Activated T-cell treated with anti-CD3 and anti-CD28 coated beads, Interleukin-2, amount 50 U/mL, for 24 hours (primary cell): ENCODE results near the gene ENPP6.
A peak's percentile ranks its signal among the peaks of the same experiment; 100 is the strongest.

ENCODE experiments used
- DNase-seq: peaks from one replicate; pipeline ENCODE4 v3.0.0-alpha.2; 2020
- H3K27ac Mint-ChIP-seq: 2 replicates; pipeline ENCODE4 v1.8.0; 2020; ENCODE audit warnings: mild to moderate bottlenecking, mixed read lengths
- H3K27me3 Mint-ChIP-seq: 2 replicates; pipeline ENCODE4 v1.8.0; 2020; ENCODE audit warnings: mixed read lengths
- H3K36me3 Mint-ChIP-seq: 2 replicates; pipeline ENCODE4 v1.8.0; 2020; ENCODE audit warnings: low read depth, mixed read lengths
- H3K4me1 Mint-ChIP-seq: 2 replicates; pipeline ENCODE4 v1.8.0; 2020; ENCODE audit warnings: low read depth, mixed read lengths
- H3K4me3 Mint-ChIP-seq: 2 replicates; pipeline ENCODE4 v1.8.0; 2020; ENCODE audit warnings: mild to moderate bottlenecking, moderate library complexity, mixed read lengths
- H3K9me3 Mint-ChIP-seq: 2 replicates; pipeline ENCODE4 v1.8.0; 2020; ENCODE audit warnings: mixed read lengths

ENPP6 gene

DNA sequence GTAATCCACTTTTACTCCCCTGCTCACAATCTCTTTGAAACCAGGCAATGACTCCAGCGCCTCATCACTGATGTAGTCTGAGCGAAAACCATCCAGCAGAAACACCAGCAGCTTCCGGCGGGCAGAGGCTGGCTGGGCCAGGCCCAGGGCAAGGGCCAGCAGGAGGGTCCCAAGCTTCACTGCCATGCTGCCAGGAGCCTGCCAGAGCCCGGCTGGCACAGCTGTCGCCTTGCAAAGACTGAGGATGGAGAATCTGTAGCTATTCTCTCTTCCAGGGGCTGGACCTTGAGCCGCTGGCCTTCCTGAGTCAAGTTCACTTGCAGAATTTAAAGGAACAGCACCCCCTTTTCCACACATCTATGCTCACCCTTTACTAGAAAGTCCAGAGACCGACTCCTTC is at the start of gene ENPP6:
TSS of gene ENPP6 (minus strand) at position 240 of the 400 bp plus-strand sequence. CDS start at position 186, 54 bp downstream.
- Mint-ChIP-seq H3K27ac (no peak within 1 kb of the TSS), H3K36me3 (no peaks in the 10 kb centered on the region), H3K9me3 (peaks cover 5% of the 10 kb centered on the region), H3K27me3 (peaks cover 28% of the 10 kb centered on the region), H3K4me3 (no peak within 1 kb of the TSS), H3K4me1 (no peaks in the 10 kb centered on the region)
- no peak for DNase-seq

- no peak for DNase-seq
- peak overlapping the region; percentile 97 for H3K27ac Mint-ChIP-seq
- no peaks in the 10 kb centered on the region for H3K27me3 Mint-ChIP-seq
- peaks cover 72% of the 10 kb centered on the region for H3K4me1 Mint-ChIP-seq
- H3K36me3 Mint-ChIP-seq = no peaks in the 10 kb centered on the region
- H3K4me3 Mint-ChIP-seq = peak overlapping the region; percentile 76
- H3K9me3 Mint-ChIP-seq = no peaks in the 10 kb centered on the region
Measured at GRCh38 chr4:184267206-184267608, 49.5 kb upstream of the ENPP6 start.

GRCh38 chr4:184265546-184266351 is 48.1 kb upstream of the ENPP6 start:
- Mint-ChIP-seq H3K9me3 (no peaks in the 10 kb centered on the region), H3K4me3 (peak overlapping the region; percentile 57), H3K27ac (peak overlapping the region; percentile 79), H3K36me3 (no peaks in the 10 kb centered on the region), H3K27me3 (no peaks in the 10 kb centered on the region), H3K4me1 (peaks cover 72% of the 10 kb centered on the region)
- no peak for DNase-seq

- no peaks in the 10 kb centered on the region for H3K27me3 Mint-ChIP-seq
- DNase-seq = peak; percentile 94
- peak overlapping the region; percentile 20 for H3K27ac Mint-ChIP-seq
- H3K4me3 Mint-ChIP-seq = no peak overlapping the region
- peaks cover 56% of the 10 kb centered on the region for H3K4me1 Mint-ChIP-seq
- no peaks in the 10 kb centered on the region for H3K9me3 Mint-ChIP-seq
- no peaks in the 10 kb centered on the region for H3K36me3 Mint-ChIP-seq
Measured at GRCh38 chr4:184263910-184264732, 46.4 kb upstream of the ENPP6 start.

DNA sequence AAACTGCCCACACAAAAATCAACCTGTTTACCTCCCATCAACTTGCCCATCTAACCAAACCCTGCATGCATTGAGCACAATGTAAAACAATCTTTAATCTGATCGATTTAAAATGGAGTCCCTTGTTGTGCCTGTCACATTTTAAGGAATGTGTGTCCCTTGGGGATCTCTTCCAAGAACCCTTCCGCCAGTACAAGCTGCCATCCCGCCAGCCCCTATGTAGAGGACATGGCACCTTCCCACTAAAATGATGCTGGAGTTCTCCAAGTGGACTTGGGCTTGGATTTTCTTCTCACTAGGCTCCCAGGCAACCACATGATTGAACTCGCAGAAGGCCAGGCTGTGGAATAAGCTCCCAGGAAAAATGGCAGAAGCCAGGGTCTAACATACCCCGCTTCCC is 45.8 kb upstream of the ENPP6 start:
- H3K4me3 Mint-ChIP-seq = no peak overlapping the region
- no peaks in the 10 kb centered on the region for H3K9me3 Mint-ChIP-seq
- peak overlapping the region; percentile 22 for H3K27ac Mint-ChIP-seq
- H3K4me1 Mint-ChIP-seq = peaks cover 49% of the 10 kb centered on the region
- DNase-seq = no peak
- H3K27me3 Mint-ChIP-seq = no peaks in the 10 kb centered on the region
- H3K36me3 Mint-ChIP-seq = no peaks in the 10 kb centered on the region

DNA sequence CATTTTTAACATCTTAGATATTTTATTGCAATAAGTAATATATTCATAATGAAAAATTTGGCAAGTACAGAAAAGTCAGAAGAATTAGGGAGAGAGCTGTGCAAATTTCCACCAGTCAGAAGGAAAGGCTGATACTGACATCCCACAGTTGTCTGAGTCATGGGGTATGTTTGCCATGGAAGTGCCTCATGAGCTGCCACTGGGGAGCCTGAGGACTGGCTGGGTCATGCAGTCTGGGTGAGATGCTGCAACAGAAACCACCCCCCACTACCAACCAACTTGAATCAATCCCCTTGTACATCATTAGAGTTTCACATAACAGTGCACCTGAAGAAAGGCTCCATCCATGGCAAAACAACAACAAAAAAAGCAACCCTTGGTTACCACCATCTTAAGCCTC is 45.2 kb upstream of the ENPP6 start:
- H3K4me3 Mint-ChIP-seq = no peak overlapping the region
- no peaks in the 10 kb centered on the region for H3K9me3 Mint-ChIP-seq
- H3K36me3 Mint-ChIP-seq = no peaks in the 10 kb centered on the region
- H3K27ac Mint-ChIP-seq = no peak overlapping the region
- no peak for DNase-seq
- peaks cover 44% of the 10 kb centered on the region for H3K4me1 Mint-ChIP-seq
- H3K27me3 Mint-ChIP-seq = no peaks in the 10 kb centered on the region

DNA sequence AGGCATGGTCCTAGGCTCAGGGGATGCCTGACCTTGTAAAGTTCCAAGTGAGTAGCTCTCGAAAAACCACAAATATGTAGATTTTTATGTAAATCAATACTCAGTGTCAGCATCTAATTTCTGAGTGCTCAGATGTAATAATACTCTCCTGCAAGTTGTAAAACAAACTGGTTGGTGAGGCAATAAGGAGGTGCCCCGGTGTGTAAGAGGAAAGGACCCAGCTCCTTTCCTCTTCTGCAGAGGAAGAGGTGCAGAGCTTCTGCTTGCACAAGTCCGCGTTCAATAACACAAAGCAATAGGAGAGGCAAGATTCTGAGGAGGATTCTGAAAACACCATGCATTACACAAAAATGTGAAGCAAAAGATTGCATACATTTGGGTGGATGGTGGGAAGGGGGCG is 43.6 kb upstream of the ENPP6 start:
- H3K9me3 Mint-ChIP-seq = no peaks in the 10 kb centered on the region
- H3K27me3 Mint-ChIP-seq = no peaks in the 10 kb centered on the region
- no peak overlapping the region for H3K4me3 Mint-ChIP-seq
- peaks cover 30% of the 10 kb centered on the region for H3K4me1 Mint-ChIP-seq
- no peaks in the 10 kb centered on the region for H3K36me3 Mint-ChIP-seq
- DNase-seq = no peak
- no peak overlapping the region for H3K27ac Mint-ChIP-seq

GRCh38 chr4:184259866-184260265 is 42.2 kb upstream of the ENPP6 start:
- no peak for DNase-seq
- Mint-ChIP-seq H3K9me3 (no peaks in the 10 kb centered on the region), H3K4me3 (no peak overlapping the region), H3K36me3 (no peaks in the 10 kb centered on the region), H3K27me3 (no peaks in the 10 kb centered on the region), H3K4me1 (peaks cover 17% of the 10 kb centered on the region), H3K27ac (no peak overlapping the region)

DNA sequence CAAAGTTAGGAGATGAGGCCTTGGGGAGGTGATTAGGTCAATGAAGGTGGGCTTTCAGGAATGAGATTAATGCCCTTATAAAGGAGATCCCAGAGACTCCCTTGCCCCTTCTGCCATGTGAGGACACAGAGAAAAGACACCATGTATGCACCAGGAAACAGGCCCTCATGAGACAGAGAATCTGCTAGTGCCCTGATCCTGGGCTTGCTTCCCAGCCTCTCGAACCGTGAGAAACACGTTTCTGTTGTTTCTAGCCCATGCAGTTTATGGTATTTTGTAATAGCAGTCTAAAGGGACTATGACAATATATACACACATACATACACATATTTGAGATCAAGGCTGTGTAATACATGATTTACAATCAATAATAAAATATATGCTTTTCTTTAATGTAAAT is 41.4 kb upstream of the ENPP6 start:
- Mint-ChIP-seq H3K4me3 (no peak overlapping the region), H3K9me3 (no peaks in the 10 kb centered on the region), H3K4me1 (peaks cover 14% of the 10 kb centered on the region), H3K27me3 (no peaks in the 10 kb centered on the region), H3K36me3 (no peaks in the 10 kb centered on the region), H3K27ac (no peak overlapping the region)
- no peak for DNase-seq

DNA sequence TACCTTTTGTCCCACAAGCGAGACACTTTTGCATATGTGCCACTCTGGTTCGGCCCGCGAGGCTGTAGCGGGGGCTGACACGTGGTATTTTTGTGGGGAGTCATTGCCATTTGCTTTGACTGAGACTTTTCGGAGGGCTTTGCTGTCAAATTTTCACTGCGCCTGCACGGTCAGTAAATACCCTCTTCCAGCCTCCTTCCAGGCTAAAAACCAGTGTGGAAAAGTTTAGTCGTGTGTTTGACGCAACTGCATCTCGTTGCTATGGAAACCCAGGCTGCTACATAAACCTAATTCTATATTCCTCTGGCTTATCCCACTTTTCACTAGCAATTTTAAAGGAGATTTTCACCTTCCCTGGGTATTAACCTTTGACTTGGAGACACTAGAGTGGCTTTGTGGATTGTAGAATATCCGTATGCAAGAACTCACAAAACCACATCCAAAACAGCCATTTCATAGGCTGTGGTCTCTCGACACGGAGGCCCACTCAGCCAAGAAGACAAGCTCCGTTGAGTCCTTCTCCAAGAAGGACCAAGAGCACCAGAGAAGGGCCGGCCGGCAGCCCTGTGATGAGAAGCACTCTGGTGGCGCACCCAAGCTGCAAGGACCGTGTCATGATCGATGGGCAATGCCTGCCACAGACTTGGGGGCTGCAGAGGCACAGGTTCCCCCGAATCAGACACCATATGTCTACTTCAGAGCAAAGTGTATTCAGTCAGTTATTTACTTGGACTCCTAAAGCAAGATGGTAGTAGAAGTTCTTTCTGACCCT is 38.4 kb upstream of the ENPP6 start:
- Mint-ChIP-seq H3K36me3 (no peaks in the 10 kb centered on the region), H3K27ac (no peak overlapping the region), H3K9me3 (no peaks in the 10 kb centered on the region), H3K4me3 (no peak overlapping the region), H3K4me1 (peaks cover 15% of the 10 kb centered on the region), H3K27me3 (no peaks in the 10 kb centered on the region)
- DNase-seq = no peak

- Mint-ChIP-seq H3K4me1 (peaks cover 18% of the 10 kb centered on the region), H3K27ac (no peak overlapping the region), H3K4me3 (no peak overlapping the region), H3K36me3 (no peaks in the 10 kb centered on the region), H3K9me3 (no peaks in the 10 kb centered on the region), H3K27me3 (no peaks in the 10 kb centered on the region)
- no peak for DNase-seq
Measured at GRCh38 chr4:184255361-184255760, 37.7 kb upstream of the ENPP6 start.

GRCh38 chr4:184253072-184253420 is 35.4 kb upstream of the ENPP6 start:
- no peaks in the 10 kb centered on the region for H3K27me3 Mint-ChIP-seq
- peaks cover 23% of the 10 kb centered on the region for H3K4me1 Mint-ChIP-seq
- DNase-seq = no peak
- no peaks in the 10 kb centered on the region for H3K9me3 Mint-ChIP-seq
- no peak overlapping the region for H3K4me3 Mint-ChIP-seq
- no peak overlapping the region for H3K27ac Mint-ChIP-seq
- no peaks in the 10 kb centered on the region for H3K36me3 Mint-ChIP-seq

- Mint-ChIP-seq H3K4me3 (no peak overlapping the region), H3K4me1 (peaks cover 24% of the 10 kb centered on the region), H3K36me3 (no peaks in the 10 kb centered on the region)
Measured at GRCh38 chr4:184252136-184253071, 34.7 kb upstream of the ENPP6 start.

DNA sequence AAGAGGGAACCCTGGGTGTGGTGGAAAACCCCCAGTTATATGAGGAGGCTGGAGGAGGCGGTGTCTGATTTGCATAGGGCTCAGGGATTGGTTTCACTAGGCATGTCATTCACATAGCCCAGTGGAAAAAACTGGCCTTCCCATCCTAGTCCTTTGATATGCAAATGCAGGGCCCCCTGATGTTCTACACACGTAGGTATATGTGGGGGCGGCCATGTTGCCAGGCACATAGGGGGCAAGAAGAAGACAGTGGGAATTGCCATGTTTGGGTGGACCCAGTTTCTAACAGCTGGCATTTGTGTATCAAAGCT is 34.0 kb upstream of the ENPP6 start:
- Mint-ChIP-seq H3K4me3 (no peak overlapping the region), H3K27ac (peak overlapping the region; percentile 87), H3K9me3 (no peaks in the 10 kb centered on the region), H3K27me3 (no peaks in the 10 kb centered on the region), H3K4me1 (peaks cover 24% of the 10 kb centered on the region), H3K36me3 (no peaks in the 10 kb centered on the region)
- DNase-seq = no peak

More at GRCh38 chr4:184252136-184253071, 34.7 kb upstream of the ENPP6 start:
- Mint-ChIP-seq H3K9me3 (no peaks in the 10 kb centered on the region), H3K27ac (peak overlapping the region; percentile 87), H3K27me3 (no peaks in the 10 kb centered on the region)
- DNase-seq = no peak
